Stimulated activated CD8-positive, alpha-beta memory T cell treated with anti-CD3 and anti-CD28 coated beads, Interleukin-7, amount 100 ng/mL, for 4 hours (primary cell): ENCODE measurements around the gene CENPP.
"Not testable (repeated sequence)": the region's sequence is repeated elsewhere in the genome, so short reads cannot be mapped to it uniquely, and the experiment has no call there.

Experiments used
- DNase-seq, 2 donors: peaks; one replicate each; pipeline ENCODE4 v3.0.0-alpha.2; 2020; ENCODE audit warnings: low read depth in 2 of 2

CENPP gene

GRCh38 chr9:92380603-92381002, 54.9 kb downstream of the CENPP start:
- DNase-seq = no peak

GRCh38 chr9:92381775-92382174, 56.0 kb downstream of the CENPP start:
- no peak for DNase-seq

DNA sequence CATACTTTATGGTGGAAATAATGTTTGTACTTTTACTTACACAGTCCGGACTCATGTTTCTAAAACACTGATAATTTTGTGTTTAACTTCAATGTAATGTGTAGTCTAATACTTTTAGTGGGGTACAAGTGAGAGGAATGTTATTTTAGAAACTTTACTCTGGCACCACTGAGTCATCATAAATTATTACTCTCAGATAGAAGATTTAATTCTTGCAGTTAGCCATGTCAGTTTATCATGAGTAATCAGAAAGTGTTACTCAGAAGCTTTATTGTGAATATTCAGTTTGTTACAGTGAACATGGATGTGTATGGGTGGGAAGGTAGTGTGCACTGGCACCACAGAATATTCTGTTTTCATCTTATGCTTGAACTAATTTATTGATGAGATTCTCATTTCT, 58.6 kb downstream of the CENPP start:
- no peak for DNase-seq

- no peak for DNase-seq
Measured at GRCh38 chr9:92385001-92385400, 59.2 kb downstream of the CENPP start.

GRCh38 chr9:92385477-92385876, 59.7 kb downstream of the CENPP start:
- DNase-seq = no peak

GRCh38 chr9:92385953-92386352, 60.2 kb downstream of the CENPP start:
- DNase-seq = no peak

- DNase-seq = no peak
Measured at GRCh38 chr9:92392690-92393089, 66.9 kb downstream of the CENPP start.

DNA sequence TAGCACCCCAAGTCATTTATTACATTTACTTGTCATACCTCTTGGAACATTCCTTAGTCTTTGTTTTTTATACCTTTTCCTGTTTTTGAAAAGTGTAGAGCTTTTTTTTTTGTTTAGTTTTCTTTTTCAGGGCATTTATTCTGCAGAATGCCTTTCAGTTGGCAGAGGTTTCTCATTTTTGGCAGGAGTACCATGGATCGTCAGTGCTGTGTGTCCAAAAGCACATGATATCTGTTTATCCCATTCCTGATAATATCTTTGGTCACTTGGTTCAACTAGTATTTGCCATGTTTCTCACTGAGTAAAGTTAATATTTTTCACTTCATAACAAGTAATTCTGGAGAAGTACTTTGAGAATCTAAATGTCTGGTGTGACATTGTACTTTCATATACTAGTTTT, 67.9 kb downstream of the CENPP start:
- DNase-seq = no peak

DNA sequence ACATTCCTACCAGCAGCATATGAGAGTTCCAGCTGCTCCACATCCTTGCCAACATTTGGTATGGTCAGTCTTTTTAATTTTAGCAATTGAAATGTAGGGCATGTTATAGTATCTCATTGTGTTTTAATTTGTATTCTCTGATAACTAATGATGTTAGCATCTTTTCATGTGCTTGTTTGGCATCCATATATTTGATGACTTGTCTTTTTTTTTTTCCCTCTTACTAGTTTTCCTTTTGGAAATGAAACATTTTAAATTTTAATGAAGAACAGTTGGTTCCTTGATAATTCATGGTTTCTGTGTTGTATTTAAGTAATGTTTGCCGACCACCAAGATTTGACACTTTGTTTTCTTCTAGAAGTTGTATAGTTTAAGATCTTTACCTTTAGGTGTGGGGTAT, 69.9 kb downstream of the CENPP start:
- no peak for DNase-seq

DNA sequence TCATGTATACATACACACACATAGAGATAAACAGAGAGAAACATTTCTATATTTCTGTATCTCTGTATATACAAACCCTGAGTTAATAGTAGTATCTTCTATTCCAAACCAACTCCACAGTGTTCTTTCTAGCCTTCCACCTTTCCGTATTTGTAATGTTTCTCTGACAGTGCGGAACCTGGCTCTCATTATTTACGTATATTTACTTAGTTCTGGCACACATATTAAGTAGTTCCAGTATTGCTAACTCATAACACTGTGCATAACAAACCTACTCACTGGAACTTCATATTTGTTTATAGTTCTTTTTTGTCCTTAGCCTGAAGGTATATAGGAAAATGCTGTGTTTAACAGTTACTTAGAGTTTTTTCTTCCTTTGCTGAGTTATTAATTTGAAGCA, 72.1 kb downstream of the CENPP start:
- no peak for DNase-seq

- DNase-seq = no peak
Measured at GRCh38 chr9:92402360-92402759, 76.6 kb downstream of the CENPP start.

DNA sequence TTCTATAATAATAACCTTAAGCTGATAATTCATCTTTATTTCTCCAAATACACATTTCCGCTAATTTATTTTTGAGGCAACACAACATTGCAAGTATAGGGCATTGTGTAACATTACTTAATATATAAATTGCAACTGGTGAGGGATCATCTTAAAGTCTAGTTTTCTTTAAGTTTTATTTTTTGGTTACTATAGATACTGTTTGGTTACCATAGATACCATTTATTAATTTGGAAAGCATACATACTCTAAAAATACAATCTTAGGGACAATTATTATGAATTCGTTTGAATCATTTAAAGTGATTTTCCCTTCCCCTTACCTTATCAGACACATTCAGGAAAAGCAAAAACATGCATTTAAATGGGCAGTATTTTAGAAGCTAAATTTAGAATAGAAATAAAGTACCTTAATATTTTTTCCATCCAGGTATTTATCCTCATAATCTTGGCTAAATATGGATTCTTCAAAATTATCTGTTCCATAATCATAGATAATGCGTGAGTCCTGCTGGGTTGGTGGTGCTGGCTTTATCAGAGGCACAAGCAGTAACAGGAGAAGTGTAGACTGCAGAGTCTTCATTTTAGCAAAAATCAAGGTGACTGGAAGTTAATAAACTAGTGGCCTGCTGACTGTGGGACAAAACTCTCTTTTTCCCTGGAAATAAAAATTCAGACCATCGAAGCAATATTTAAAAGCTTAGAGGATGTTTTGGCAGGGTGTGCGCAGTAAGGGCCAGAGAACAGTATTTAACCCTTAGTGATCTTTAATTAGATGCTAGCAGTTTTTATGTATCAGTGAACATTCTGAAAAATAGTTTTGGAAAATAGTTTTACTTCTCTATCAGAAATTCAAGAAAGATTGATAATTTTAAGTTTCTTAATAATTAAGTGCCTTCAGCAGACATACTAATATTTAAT, 77.3 kb downstream of the CENPP start:
- DNase-seq = no peak

DNA sequence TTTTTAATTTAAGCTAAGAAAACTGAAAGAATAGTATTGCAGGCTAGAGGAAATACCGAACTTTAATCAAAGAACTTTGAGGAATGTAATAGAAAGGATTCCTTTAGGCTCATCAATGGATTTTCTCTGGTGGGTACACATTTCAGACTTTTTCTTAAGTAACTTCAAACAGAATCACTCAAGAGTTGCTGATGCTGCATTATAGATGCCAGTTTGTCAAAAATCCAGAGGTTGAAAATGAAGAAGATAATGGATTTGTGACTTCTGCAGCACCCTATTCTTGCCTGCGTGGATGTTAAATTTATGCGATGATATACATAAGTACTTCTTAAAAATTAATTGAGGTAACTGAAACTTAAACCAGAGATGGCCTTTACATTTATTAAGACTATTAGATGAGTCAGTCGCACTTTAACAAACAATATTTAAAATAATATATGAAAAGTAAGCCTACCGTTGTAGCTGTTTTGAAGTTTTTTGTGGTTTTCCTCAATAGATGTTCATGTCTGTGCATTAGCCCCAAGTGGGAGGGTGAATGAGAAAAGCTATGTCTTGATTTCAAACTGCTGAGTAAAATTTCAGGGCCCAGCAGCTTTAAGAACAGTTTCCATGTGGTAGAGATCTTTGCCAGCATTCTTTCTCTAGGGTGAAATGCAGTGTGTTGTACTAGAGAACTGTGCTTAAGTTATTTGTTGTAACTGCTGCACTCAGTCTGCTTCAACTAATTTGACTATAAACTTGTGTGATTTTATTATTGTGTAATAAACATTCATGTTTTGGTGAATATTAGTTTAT, 78.5 kb downstream of the CENPP start, which contains the start of gene OGN:
Gene OGN (minus strand): TSS at position 537 of the 795 bp plus-strand sequence. CDS start 1,171 bp downstream, outside the sequence.
- no peak for DNase-seq

GRCh38 chr9:92405818-92406217, 80.1 kb downstream of the CENPP start:
- DNase-seq = no peak

DNA sequence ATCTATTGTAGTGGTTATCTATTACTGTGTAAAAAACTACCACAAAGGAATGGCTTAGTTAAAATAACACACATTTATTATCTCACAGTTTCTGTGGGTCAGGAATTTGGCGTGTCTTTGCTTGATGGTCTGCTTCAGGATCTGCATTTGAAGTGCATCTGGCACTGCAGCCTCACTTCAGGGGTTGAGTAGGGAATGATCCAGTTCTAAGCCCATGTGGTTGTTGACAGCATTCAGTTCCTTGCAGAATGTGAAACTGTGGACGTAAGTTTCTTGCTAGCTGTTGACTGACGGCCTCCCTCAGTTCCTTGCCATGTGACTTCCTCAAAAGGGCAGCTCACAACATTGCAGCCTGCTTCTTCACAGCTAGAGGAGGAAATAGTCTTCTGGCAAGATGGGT, 80.7 kb downstream of the CENPP start:
- DNase-seq = peak; percentile 7 to 9

GRCh38 chr9:92407818-92408217, 82.1 kb downstream of the CENPP start:
- no peak for DNase-seq

GRCh38 chr9:92408747-92409478, 83.2 kb downstream of the CENPP start:
- no peak for DNase-seq

DNA sequence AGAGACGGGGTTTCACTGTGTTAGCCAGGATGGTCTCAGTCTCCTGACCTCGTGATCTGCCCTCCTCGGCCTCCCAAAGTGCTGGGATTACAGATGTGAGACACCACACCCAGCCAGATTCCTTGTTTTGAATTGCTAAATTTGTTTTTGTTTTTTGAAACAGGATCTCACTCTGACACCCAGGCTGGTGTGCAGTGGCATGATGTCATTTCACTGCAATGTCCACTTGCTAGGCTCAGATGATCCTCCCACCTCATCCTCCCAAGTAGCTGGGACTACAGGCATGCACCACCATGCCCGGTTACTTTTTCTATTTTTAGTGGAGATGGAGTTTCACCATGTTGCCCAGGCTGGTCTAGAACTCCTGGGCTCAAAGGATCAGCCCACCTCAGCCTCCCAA, 85.4 kb downstream of the CENPP start:
- DNase-seq = not testable (repeated sequence)

GRCh38 chr9:92414566-92414965, 88.8 kb downstream of the CENPP start:
- no peak for DNase-seq

DNA sequence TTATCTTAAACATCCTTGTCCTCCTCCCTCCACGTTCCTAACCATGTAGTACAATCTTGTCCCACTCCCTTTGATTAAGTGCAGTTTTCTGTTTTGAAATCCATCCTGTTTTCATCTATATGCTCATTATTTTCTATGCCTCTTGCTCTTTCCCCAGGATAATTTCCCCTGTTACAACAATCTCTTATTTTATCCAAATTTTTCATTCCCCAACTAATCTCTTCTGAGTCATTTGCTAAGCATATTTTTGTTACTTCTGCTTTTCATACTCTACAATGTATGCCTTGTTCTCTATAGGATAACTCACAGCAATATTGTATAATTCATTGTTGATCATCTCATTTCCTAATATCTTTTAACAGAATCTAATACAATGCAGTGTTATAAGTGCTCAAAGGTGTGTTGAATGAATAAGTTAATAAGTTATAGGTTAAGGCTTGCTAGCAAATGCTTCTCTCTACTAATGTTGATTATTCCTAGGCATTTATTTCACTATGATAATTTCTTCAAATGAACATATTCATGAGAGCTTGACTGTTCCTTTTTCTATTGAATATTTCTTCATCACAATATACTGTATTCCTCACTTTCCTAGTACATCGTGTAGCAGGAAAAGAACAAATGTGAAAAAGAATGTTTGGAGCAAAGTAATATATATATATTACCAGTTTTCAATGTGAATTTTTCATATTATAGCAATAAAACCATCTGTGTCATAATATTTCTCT, 97.0 kb downstream of the CENPP start:
- no peak for DNase-seq

DNA sequence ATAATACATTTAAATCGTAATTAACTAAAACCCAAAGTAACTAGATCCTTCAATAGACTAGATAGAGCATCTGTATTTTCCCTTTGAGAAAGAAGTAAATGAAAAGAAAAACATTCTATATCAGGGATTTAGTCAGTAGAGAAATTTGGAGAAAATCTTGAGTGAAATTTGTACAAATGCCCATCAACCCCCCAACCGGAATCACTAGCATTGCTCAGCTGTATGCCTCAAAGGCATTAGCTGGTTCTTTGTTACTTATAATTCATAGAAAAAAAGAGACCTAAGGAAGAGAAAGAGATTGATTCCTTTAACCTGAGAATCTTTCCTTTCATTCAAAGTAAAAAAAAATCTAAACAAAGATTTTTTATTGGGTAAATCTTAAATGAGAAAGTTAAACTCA, 97.9 kb downstream of the CENPP start:
- DNase-seq = no peak
